ENCODE measurements around the gene KRTAP12-3. TPM values are rescaled to one million over a fixed set of nuclear protein-coding genes. Genes with fewer than 3 reads are reported as not detected.
"Not testable (repeated sequence)": the region's sequence is repeated elsewhere in the genome, so short reads cannot be mapped to it uniquely, and the experiment has no call there.

KRTAP12-3 gene
- polyA plus RNA-seq, 1 experiment, result not detected

- H3K27me3 ChIP-seq (ENCODE audit: control insufficient read depth, insufficient read depth, low read length), result no peaks in the 10 kb centered on the region
- TF ChIP-seq CTCF (IDR thresholded peaks at IDR 0.05; ENCODE audit: insufficient read depth, low read depth, low read length), result no peak
- H3K4me3 ChIP-seq (ENCODE audit: low read depth, low read length), result no peak overlapping the region
- DNase-seq (ENCODE audit: low read depth), result no peak
- ChIA-PET CTCF (no interaction called here), POLR2A (no interaction called here)
- no peaks in the 10 kb centered on the region for H3K36me3 ChIP-seq (ENCODE audit: control insufficient read depth, insufficient read depth, low read length)
Observed at GRCh38 chr21:44619886-44620285, 37.8 kb upstream of the KRTAP12-3 start.

- DNase-seq (ENCODE audit: low read depth), result no peak
- Histone ChIP-seq H3K4me3 (ENCODE audit: low read depth, low read length) (no peak overlapping the region), H3K27me3 (ENCODE audit: control insufficient read depth, insufficient read depth, low read length) (no peaks in the 10 kb centered on the region), H3K36me3 (ENCODE audit: control insufficient read depth, insufficient read depth, low read length) (no peaks in the 10 kb centered on the region)
- ChIA-PET POLR2A (no interaction called here), CTCF (no interaction called here)
- TF ChIP-seq CTCF (IDR thresholded peaks at IDR 0.05; ENCODE audit: insufficient read depth, low read depth, low read length), result no peak
Observed at GRCh38 chr21:44623575-44623974, 34.2 kb upstream of the KRTAP12-3 start.

- TF ChIP-seq CTCF (IDR thresholded peaks at IDR 0.05; ENCODE audit: insufficient read depth, low read depth, low read length), result no peak
- Histone ChIP-seq H3K27me3 (ENCODE audit: control insufficient read depth, insufficient read depth, low read length) (no peaks in the 10 kb centered on the region), H3K4me3 (ENCODE audit: low read depth, low read length) (no peak overlapping the region), H3K36me3 (ENCODE audit: control insufficient read depth, insufficient read depth, low read length) (no peaks in the 10 kb centered on the region)
- POLR2A ChIA-PET, result no interaction called here
- CTCF ChIA-PET, result no interaction called here
- DNase-seq (ENCODE audit: low read depth), result no peak
Observed at GRCh38 chr21:44625756-44626155, 32.0 kb upstream of the KRTAP12-3 start.

GRCh38 chr21:44626262-44626661, 31.5 kb upstream of the KRTAP12-3 start:
- Histone ChIP-seq H3K4me3 (ENCODE audit: low read depth, low read length) (no peak overlapping the region), H3K27me3 (ENCODE audit: control insufficient read depth, insufficient read depth, low read length) (no peaks in the 10 kb centered on the region), H3K36me3 (ENCODE audit: control insufficient read depth, insufficient read depth, low read length) (no peaks in the 10 kb centered on the region)
- POLR2A ChIA-PET, result no interaction called here
- CTCF ChIA-PET, result no interaction called here
- no peak for DNase-seq (ENCODE audit: low read depth)
- no peak for TF ChIP-seq CTCF (IDR thresholded peaks at IDR 0.05; ENCODE audit: insufficient read depth, low read depth, low read length)

- no peak for DNase-seq (ENCODE audit: low read depth)
- Histone ChIP-seq H3K4me3 (ENCODE audit: low read depth, low read length) (no peak within 1 kb of the TSS), H3K27me3 (ENCODE audit: control insufficient read depth, insufficient read depth, low read length) (no peaks in the 10 kb centered on the region), H3K36me3 (ENCODE audit: control insufficient read depth, insufficient read depth, low read length) (no peaks in the 10 kb centered on the region)
- POLR2A ChIA-PET, result no interaction called here
- TF ChIP-seq CTCF (IDR thresholded peaks at IDR 0.05; ENCODE audit: insufficient read depth, low read depth, low read length), result no peak
- CTCF ChIA-PET, result no interaction called here
Observed at GRCh38 chr21:44626673-44627143, 31.0 kb upstream of the KRTAP12-3 start, which contains the start of gene KRTAP10-9. TSS of gene KRTAP10-9 (plus strand) at chr21:44627093. CDS start at chr21:44627172, 79 bp downstream.

- CTCF ChIA-PET; H3K36me3 ChIP-seq (ENCODE audit: control insufficient read depth, insufficient read depth, low read length); DNase-seq (ENCODE audit: low read depth); H3K27me3 ChIP-seq (ENCODE audit: control insufficient read depth, insufficient read depth, low read length); H3K4me3 ChIP-seq (ENCODE audit: low read depth, low read length); POLR2A ChIA-PET: not testable (repeated sequence)
Observed at GRCh38 chr21:44627181-44627822, 30.4 kb upstream of the KRTAP12-3 start.

GRCh38 chr21:44627831-44628233, 29.9 kb upstream of the KRTAP12-3 start:
- DNase-seq (ENCODE audit: low read depth); H3K27me3 ChIP-seq (ENCODE audit: control insufficient read depth, insufficient read depth, low read length); CTCF ChIA-PET; H3K4me3 ChIP-seq (ENCODE audit: low read depth, low read length); H3K36me3 ChIP-seq (ENCODE audit: control insufficient read depth, insufficient read depth, low read length); POLR2A ChIA-PET: not testable (repeated sequence)
